ENCODE results near the gene STK32A.
"Not testable (repeated sequence)": the region's sequence is repeated elsewhere in the genome, so short reads cannot be mapped to it uniquely, and the experiment has no call there.

The STK32A gene

GRCh38 chr5:147234825-147235635, at the start of gene STK32A:
Gene STK32A (plus strand): TSS chr5:147235026. CDS start chr5:147239635, 4,609 bp downstream.
- peak; percentile 44 for DNase-seq

GRCh38 chr5:147187099-147187540, 47.7 kb upstream of the STK32A start:
- no peak for DNase-seq

GRCh38 chr5:147188200-147189108, 46.4 kb upstream of the STK32A start:
- peak; percentile 88 for DNase-seq

DNA sequence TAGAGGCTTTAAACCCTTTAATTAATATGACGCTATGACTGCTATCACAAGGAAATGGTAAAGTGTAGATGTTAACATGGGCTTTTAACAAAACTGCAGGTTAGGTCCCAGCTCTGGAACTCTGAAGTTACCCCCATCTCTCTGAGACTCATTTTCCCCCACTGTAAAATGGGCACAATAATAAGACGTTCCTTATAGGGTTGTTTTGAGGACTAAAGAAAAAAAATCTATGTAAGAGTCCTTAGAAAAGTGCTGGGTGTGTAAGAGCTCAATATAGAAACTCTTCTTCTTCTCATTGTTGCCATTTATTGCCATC, 45.8 kb upstream of the STK32A start:
- DNase-seq: no peak

DNA sequence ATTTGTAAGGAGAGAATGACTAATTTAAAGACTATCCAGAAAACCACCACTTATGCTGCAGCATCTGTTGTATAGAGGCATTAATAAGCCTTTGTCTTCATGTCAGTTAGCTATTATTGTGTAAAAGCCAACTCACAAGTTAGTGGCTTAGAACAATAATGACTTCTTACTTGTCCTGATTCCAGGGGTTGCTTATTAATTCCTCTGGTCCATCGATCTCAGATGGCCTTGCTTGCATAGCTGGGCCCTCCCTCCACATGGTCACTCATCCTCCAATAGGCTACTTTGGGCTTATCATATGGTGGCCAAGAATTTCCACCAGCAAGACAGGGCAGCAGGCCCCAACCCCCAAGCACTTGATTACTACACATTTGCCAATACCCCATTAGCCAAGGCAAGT, 44.5 kb upstream of the STK32A start:
- no peak for DNase-seq

DNA sequence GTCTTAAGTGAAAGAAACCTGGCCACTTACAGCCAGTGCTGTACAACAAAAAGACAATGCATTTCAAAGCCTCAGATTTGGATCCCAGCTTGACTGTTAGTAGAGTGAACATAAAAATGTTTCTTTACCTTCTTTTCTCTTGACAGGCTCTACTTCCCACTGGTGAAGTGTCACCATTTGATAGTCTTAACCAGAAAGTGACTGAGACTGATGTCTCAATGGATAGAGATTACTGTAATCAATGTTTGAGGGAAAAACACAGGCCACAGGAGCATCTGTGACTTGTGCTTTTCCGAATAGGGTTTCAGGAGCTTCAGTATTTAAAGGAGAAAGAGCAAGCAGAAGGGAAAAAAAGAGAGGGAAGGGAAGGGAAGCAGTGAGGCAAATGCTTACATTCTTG, 41.7 kb upstream of the STK32A start:
- no peak for DNase-seq

DNA sequence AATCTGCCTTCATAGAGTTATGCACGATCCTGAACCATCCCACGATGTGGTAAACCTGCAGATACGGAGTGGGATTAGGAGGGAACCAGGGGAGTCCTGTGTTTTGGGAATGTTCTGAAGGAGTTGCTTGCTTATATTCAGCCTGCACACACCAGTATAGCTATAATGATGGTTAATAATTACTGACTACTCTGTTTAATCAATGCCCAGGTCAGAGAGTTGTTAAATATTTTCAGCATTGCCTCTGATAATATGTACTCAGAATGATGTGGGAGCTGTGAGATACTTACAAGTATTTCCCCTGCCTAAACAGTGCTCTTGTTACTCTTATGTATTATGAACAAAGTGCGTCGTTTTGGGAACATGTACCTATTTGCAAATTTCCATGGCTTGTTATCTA, 34.8 kb upstream of the STK32A start:
- DNase-seq: no peak

GRCh38 chr5:147203213-147203612, 31.6 kb upstream of the STK32A start:
- DNase-seq: no peak

GRCh38 chr5:147204576-147204975, 30.2 kb upstream of the STK32A start:
- DNase-seq: no peak

DNA sequence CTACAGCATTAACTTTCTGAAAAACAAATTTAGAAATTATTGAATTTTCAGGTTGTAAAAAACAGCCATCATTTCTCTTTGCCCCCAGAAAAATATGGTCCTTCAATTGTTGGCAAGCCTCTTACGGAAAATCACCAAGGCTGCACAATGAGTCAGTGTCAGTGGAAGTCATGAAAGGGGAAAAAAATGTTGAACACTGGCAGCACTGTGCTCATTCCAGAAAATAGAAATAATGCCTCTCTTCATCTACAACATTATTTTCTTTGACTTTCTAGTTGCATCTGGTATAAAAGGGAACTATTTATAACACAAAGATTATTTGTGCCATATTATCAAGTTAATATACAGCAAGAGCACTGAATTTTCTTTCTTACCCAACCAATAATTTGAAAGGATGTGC, 26.7 kb upstream of the STK32A start:
- no peak for DNase-seq

- peak; percentile 90 for DNase-seq
Measured at GRCh38 chr5:147216552-147217154, 18.2 kb upstream of the STK32A start.

DNA sequence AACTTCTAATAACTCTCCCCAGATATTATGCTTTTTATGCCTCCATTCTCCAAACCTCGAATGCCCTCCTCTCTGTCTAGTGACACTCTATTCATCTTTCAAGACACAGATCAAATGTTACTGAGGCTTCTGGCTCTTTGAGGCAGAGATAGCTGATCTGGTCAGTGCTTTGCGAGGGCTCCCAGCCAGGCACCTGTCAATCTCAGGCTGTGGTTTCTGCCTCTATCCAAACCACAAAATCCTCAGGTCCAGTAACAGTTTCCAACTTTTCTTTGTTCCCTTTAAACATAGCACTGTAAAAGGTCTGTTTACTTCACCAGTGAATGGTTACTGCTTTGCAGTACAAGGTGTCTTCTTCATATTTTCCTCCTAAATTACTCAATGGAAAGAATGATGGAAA, 11.5 kb upstream of the STK32A start:
- peak; percentile 42 for DNase-seq

DNA sequence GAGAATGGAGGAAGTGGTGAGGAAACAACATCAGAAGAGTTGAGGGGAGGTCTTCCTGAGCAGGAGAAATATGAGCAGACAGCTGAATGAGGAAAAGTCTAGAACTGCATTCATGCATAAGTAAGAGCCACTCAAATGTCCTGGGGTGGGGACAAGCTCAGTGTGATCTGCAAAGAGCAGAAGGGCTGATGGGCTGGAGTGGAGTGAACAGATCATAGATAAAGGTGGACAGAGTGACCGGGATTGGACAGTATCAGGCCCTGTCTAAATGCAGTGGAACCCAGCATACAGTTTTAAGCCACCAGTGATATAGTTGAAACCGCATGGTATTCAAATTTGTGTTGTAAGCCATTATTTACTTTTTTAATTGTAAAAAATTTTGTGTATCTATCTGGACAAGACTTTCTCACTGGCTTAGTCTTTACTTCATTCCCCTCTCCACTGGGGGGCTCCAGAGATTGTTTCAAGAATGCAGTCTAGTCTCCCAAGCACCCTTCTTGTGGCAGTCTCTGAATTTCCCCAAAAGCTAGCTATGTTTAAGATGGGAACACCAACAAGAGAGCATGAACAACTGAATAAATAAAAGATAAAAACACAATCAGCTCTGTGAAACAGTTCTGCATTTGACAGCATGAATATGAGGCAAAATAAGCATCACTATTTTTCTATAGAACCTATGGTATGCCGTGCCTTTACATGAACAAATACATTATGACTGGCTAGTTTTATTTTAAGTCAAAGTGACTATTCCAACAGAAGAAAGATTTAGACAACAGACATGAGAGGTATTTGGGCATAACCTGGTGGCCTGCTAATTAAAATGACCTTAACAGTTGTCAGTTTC, 10.7 kb upstream of the STK32A start:
- DNase-seq: peak; percentile 66

- DNase-seq: no peak
Measured at GRCh38 chr5:147225938-147226337, 8.9 kb upstream of the STK32A start.

- no peak for DNase-seq
Measured at GRCh38 chr5:147226512-147226911, 8.3 kb upstream of the STK32A start.

- DNase-seq: no peak
Measured at GRCh38 chr5:147234239-147234824, 494 bp upstream of the STK32A start.

DNA sequence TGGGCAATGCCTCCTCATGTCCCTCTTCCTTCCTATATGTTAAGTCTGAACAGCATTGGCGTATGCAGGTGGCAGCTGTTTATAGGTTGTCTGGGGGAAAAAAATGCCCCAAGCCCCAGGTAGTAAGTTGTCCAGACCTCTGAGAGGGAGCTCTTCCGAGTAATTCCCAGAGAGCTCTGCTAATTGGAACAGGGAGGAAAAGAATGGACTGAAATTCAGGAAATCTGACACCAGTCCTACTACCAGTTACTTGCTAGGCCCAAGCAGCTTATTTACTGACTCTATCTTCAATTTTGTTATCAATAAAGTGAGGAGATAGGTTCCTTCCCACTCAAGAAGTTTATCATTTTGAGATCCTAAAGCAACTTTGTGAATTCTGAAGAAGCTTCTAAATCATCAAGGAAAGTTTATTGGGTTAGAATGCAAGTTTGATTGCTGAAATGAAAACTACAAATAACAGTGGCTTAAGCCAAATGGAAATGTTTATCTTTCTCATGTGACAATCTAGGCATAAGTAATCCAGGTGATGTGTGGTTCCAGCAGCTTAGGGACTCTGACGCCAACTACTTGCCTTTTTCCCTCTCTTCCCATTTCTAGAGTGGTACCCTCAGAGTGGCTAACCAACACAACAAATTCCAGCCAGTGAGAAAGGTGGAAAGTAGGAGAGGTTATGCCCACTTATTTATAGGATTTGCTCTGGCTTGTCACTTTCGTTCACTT, 5.6 kb downstream of the STK32A start:
- DNase-seq: no peak

DNA sequence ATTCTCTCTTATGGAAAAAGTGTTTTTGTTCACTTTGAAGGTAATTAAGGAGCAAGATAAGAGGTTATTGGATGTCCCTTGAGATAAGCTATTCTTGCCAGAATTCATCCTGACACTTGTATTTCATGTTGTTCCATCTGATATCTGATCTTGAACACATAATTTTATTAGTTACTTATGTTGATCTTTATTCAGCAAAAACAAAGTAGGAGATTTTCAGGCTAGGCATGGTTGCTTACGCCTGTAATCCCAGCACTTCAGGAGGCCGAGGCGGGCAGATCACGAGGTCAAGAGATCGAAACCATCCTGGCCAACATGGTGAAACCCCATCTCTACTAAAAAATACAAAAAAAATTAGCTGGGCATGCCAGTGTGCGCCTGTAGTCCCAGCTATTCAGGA, 8.4 kb downstream of the STK32A start:
- DNase-seq: not testable (repeated sequence)

- DNase-seq: no peak
Measured at GRCh38 chr5:147245381-147246165, 10.7 kb downstream of the STK32A start.

- DNase-seq: no peak
Measured at GRCh38 chr5:147248561-147248960, 13.7 kb downstream of the STK32A start.

- DNase-seq: no peak
Measured at GRCh38 chr5:147259837-147260236, 25.0 kb downstream of the STK32A start.

Measured in hematopoietic multipotent progenitor cell treated with erythropoietin and hydrocortisone succinate and interleukin-3 and kit ligand, for 4 days (in vitro differentiated cells).